Common myeloid progenitor, CD34-positive (primary cell): ENCODE results near the gene RAP1GAP.

Experiments used
- CTCF ChIA-PET: fragments of 350-600 bp; sonication (Branson Sonifier 250); formaldehyde crosslinking; loops from one replicate; lab custom pipeline; 2021; ENCODE audit warnings: antibody characterized with exemption; lab: Charles Lee
- POLR2A ChIA-PET: fragments of 350-600 bp; sonication (Branson Sonifier 250); formaldehyde crosslinking; loops from one replicate; lab custom pipeline; 2021; ENCODE audit warnings: antibody characterized with exemption; lab: Charles Lee
- DNase-seq, 3 donors: peaks; one replicate each; pipeline versions ENCODE4 v3.0.0 to v3.0.0-alpha.2; 2013
- H3K27ac ChIP-seq, 2 experiments: 1 replicate in 1 of 2; 2 replicates in 1 of 2; pipeline ENCODE4 v1.7.0; 2013; ENCODE audit warnings: inconsistent platforms in 2 of 2, low read length in 2 of 2, mild to moderate bottlenecking in 2 of 2, low read depth in 1 of 2, moderate library complexity in 1 of 2; ENCODE audit not compliant: severe bottlenecking in 2 of 2, insufficient read depth in 1 of 2, poor library complexity in 1 of 2
- H3K27me3 ChIP-seq, 5 experiments: replicated peaks in 2 of 5; 1 replicate in 3 of 5; 2 replicates in 2 of 5; pipeline versions ENCODE4 v1.6.1 to v1.7.0; 2013; ENCODE audit warnings: low read length in 4 of 5, mild to moderate bottlenecking in 2 of 5, moderate library complexity in 2 of 5, inconsistent platforms in 1 of 5; ENCODE audit not compliant: insufficient read depth in 5 of 5, control insufficient read depth in 4 of 5
- H3K36me3 ChIP-seq, 4 experiments: 1 replicate in 2 of 4; 2 replicates in 2 of 4; pipeline versions ENCODE4 v1.6.1 to v1.7.0; 2013; ENCODE audit warnings: low read length in 3 of 4, control low read depth in 1 of 4, mild to moderate bottlenecking in 1 of 4; ENCODE audit not compliant: control insufficient read depth in 4 of 4, insufficient read depth in 4 of 4
- H3K4me1 ChIP-seq, 4 experiments: 1 replicate in 3 of 4; 2 replicates in 1 of 4; pipeline versions ENCODE4 v1.6.1 to v1.7.1; 2013; ENCODE audit warnings: low read length in 3 of 4, mild to moderate bottlenecking in 3 of 4, control low read depth in 1 of 4, inconsistent platforms in 1 of 4, moderate library complexity in 1 of 4; ENCODE audit not compliant: control insufficient read depth in 4 of 4, insufficient read depth in 4 of 4; ENCODE audit errors: control extremely low read depth in 1 of 4
- H3K4me3 ChIP-seq, 7 experiments: 1 replicate in 4 of 7; 2 replicates in 3 of 7; pipeline versions ENCODE4 v1.5.1 to v1.7.0; 2013; ENCODE audit warnings: mild to moderate bottlenecking in 7 of 7, low read length in 6 of 7, moderate library complexity in 6 of 7, inconsistent platforms in 2 of 7, low read depth in 2 of 7, control low read depth in 1 of 7; ENCODE audit not compliant: insufficient read depth in 4 of 7, control insufficient read depth in 1 of 7; ENCODE audit errors: extremely low read depth in 1 of 7
- H3K9me3 ChIP-seq, 5 experiments: 1 replicate in 4 of 5; 2 replicates in 1 of 5; pipeline versions ENCODE4 v1.6.1 to v1.7.1; 2013; ENCODE audit warnings: low read length in 4 of 5, mild to moderate bottlenecking in 2 of 5, inconsistent platforms in 1 of 5, low read depth in 1 of 5, moderate library complexity in 1 of 5; ENCODE audit not compliant: control insufficient read depth in 4 of 5, insufficient read depth in 2 of 5; ENCODE audit errors: control extremely low read depth in 1 of 5
- WGBS: methylation state at CpG from one replicate; pipeline ENCODE4 v1.1.5; 2013; ENCODE audit not compliant: insufficient coverage; 5-methylcytosine and 5-hydroxymethylcytosine counted together

Gene RAP1GAP

GRCh38 chr1:21666576-21667320, 2.4 kb downstream of the RAP1GAP start:
- Histone ChIP-seq H3K4me3 (no peak overlapping the region), H3K9me3 (no peaks in the 10 kb centered on the region), H3K27ac (no peak overlapping the region), H3K27me3 (peaks cover 0 to 29% (median 5%) of the 10 kb centered on the region in 5 experiments), H3K4me1 (peaks cover 0 to 53% (median 39%) of the 10 kb centered on the region in 4 experiments), H3K36me3 (no peaks in the 10 kb centered on the region)
- WGBS = 94% methylated on average over 16 of the region's 22 CpGs
- DNase-seq = no peak
- POLR2A ChIA-PET = no interaction called here
- CTCF ChIA-PET = no interaction called here

GRCh38 chr1:21665711-21666575, 3.2 kb downstream of the RAP1GAP start:
- H3K9me3 ChIP-seq = no peaks in the 10 kb centered on the region
- H3K36me3 ChIP-seq = no peaks in the 10 kb centered on the region
- H3K27me3 ChIP-seq = peaks cover 0 to 29% (median 5%) of the 10 kb centered on the region in 5 experiments
- H3K4me3 ChIP-seq = no peak overlapping the region
- H3K4me1 ChIP-seq = peaks cover 0 to 53% (median 39%) of the 10 kb centered on the region in 4 experiments
- ChIA-PET CTCF (no interaction called here), POLR2A (no interaction called here)
- peak in 1 of 3 donors; percentile 19 for DNase-seq
- no peak overlapping the region for H3K27ac ChIP-seq
- WGBS = 68% methylated on average over 8 of the region's 8 CpGs

- Histone ChIP-seq H3K36me3 (no peaks in the 10 kb centered on the region), H3K4me1 (peaks cover 0 to 52% (median 38%) of the 10 kb centered on the region in 4 experiments), H3K4me3 (no peak overlapping the region), H3K9me3 (no peaks in the 10 kb centered on the region), H3K27me3 (peaks cover 0 to 35% (median 5%) of the 10 kb centered on the region in 5 experiments), H3K27ac (no peak overlapping the region)
- WGBS = 90% methylated on average over 9 of the region's 10 CpGs
- ChIA-PET POLR2A (no interaction called here), CTCF (interaction anchor here (1.5 kb wide), 1 partner anchor 35 kb away, joined by 3 read pairs; no protein-coding TSS in a partner anchor)
- no peak for DNase-seq
Observed at GRCh38 chr1:21664806-21665588, 4.2 kb downstream of the RAP1GAP start.

GRCh38 chr1:21663951-21664805, 5.0 kb downstream of the RAP1GAP start:
- POLR2A ChIA-PET = no interaction called here
- peaks cover 0 to 49% (median 35%) of the 10 kb centered on the region in 4 experiments for H3K4me1 ChIP-seq

GRCh38 chr1:21663248-21663950, 5.8 kb downstream of the RAP1GAP start:
- Histone ChIP-seq H3K4me3 (peak overlapping the region in 2 of 7 experiments; percentile 52 to 64), H3K27me3 (peaks cover 0 to 27% (median 4%) of the 10 kb centered on the region in 5 experiments), H3K27ac (no peak overlapping the region), H3K4me1 (peaks cover 0 to 42% (median 28%) of the 10 kb centered on the region in 4 experiments), H3K9me3 (no peaks in the 10 kb centered on the region), H3K36me3 (no peaks in the 10 kb centered on the region)
- DNase-seq = no peak
- CTCF ChIA-PET = interaction anchor here (0.8 to 2.3 kb wide), 3 partner anchors 11 to 164 kb away, joined by 3 to 7 read pairs (median 3); no protein-coding TSS in a partner anchor
- POLR2A ChIA-PET = no interaction called here
- WGBS = 71% methylated on average over 7 of the region's 11 CpGs

More at GRCh38 chr1:21663951-21664805, 5.0 kb downstream of the RAP1GAP start:
- no peak overlapping the region for H3K27ac ChIP-seq
- peak overlapping the region in 3 of 7 experiments; percentile 43 to 64 (median 52) for H3K4me3 ChIP-seq
- CTCF ChIA-PET = interaction anchor here (0.8 to 2.3 kb wide), 3 partner anchors 12 to 164 kb away, joined by 3 to 7 read pairs (median 3); no protein-coding TSS in a partner anchor
- H3K9me3 ChIP-seq = no peaks in the 10 kb centered on the region
- no peaks in the 10 kb centered on the region for H3K36me3 ChIP-seq
- H3K27me3 ChIP-seq = peaks cover 0 to 34% (median 5%) of the 10 kb centered on the region in 5 experiments
- WGBS = 26% methylated on average over 12 of the region's 16 CpGs
- DNase-seq = peak in 2 of 3 donors; percentile 52 to 63
